NT2/D1 (cell line): Measurements from ENCODE around the gene TBC1D3H.
"Not testable (repeated sequence)": the region's sequence is repeated elsewhere in the genome, so short reads cannot be mapped to it uniquely, and the experiment has no call there.

ENCODE experiments used
- DNase-seq: peaks from one replicate; pipeline ENCODE4 v3.0.0-alpha.2; 2011; ENCODE audit warnings: low read depth, low spot score
- H3K27me3 ChIP-seq: 2 replicates; pipeline ENCODE4 v1.6.0; 2011; ENCODE audit warnings: mild to moderate bottlenecking; ENCODE audit not compliant: insufficient read length, insufficient read depth
- H3K36me3 ChIP-seq: 2 replicates; pipeline ENCODE4 v1.6.1; 2011; ENCODE audit warnings: mild to moderate bottlenecking, low read length, mixed read lengths; ENCODE audit not compliant: insufficient read depth, insufficient read length
- H3K4me1 ChIP-seq: 2 replicates; pipeline ENCODE4 v1.5.1; 2011; ENCODE audit not compliant: insufficient read depth, insufficient read length
- H3K4me3 ChIP-seq: 2 replicates; pipeline ENCODE4 v1.5.1; 2011; ENCODE audit warnings: low read depth; ENCODE audit not compliant: insufficient read length
- H3K9ac ChIP-seq: 2 replicates; pipeline ENCODE4 v1.6.0; 2011; ENCODE audit warnings: low read depth; ENCODE audit not compliant: insufficient read length
- H3K9me3 ChIP-seq: 2 replicates; pipeline ENCODE4 v1.5.1; 2011; ENCODE audit warnings: mild to moderate bottlenecking, low read length; ENCODE audit not compliant: insufficient read depth

TBC1D3H gene

DNA sequence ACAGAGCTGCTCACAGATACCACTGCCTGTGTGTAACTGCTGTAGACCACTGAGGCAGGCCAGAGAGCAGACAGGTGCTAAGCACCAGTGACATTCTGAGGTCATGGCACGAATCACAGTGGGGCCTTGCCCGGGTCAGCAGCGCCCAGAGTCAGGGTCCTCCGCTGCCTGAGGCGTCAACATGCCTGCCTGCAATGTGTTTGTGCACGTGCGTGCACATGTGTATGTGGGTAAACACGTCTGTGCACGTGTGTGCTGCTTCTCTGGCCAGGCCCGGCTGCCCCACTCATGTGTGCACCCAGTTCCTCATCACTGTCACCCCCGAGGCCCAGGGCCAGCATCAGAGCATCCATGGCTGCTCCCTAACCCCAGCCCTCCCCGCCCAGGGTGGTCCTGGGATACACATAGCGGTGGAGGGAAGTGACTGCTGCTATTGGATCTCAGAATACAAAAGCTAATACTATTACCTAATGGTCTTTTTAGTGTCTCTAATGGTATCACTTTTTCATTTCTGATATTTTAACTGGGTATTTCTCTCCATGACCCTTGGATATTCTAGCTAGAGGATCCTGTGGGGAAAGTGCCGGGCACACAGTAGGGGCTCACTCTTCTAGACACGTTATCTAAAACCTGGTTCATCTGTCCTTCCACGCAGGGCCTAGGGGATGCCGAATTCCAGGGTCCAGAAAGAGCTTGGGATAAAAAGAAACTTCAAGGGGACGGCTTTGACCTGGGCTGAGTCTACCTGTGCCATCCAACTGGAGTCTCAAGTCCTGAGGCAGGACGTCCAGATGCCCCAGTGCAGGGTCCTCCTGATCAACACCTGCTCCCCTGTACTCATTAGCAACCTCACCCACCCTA is at the start of gene TBC1D3H:
Gene TBC1D3H, minus strand, starts transcription at position 51 of the 861 bp plus-strand sequence. CDS start 1,540 bp downstream, outside the sequence.
- not testable (repeated sequence) for H3K4me3 ChIP-seq, H3K27me3 ChIP-seq, DNase-seq, H3K9me3 ChIP-seq, H3K4me1 ChIP-seq, H3K36me3 ChIP-seq, H3K9ac ChIP-seq

DNA sequence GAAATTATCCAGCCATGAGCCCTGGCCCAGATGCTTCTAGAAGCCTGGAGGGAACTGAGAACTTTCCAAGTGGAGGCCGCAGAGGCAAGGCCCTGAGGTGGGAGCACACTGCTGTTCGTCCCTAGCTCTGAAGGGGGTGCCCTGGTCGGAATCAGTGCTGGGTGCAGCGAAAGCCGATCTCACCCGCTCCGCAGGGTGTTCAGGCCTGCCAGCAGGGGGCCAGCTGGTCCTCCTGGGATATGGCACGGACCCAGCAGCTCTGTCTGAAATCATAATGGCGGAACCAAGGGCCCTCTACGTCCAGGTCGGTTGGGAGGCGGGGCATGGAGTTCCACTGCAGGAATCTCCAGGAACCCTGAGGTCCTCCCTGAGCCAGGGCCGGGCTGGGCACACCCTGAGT is 40.7 kb upstream of the TBC1D3H start:
- H3K9me3 ChIP-seq, H3K36me3 ChIP-seq, DNase-seq, H3K27me3 ChIP-seq, H3K4me1 ChIP-seq, H3K4me3 ChIP-seq, H3K9ac ChIP-seq: not testable (repeated sequence)

DNA sequence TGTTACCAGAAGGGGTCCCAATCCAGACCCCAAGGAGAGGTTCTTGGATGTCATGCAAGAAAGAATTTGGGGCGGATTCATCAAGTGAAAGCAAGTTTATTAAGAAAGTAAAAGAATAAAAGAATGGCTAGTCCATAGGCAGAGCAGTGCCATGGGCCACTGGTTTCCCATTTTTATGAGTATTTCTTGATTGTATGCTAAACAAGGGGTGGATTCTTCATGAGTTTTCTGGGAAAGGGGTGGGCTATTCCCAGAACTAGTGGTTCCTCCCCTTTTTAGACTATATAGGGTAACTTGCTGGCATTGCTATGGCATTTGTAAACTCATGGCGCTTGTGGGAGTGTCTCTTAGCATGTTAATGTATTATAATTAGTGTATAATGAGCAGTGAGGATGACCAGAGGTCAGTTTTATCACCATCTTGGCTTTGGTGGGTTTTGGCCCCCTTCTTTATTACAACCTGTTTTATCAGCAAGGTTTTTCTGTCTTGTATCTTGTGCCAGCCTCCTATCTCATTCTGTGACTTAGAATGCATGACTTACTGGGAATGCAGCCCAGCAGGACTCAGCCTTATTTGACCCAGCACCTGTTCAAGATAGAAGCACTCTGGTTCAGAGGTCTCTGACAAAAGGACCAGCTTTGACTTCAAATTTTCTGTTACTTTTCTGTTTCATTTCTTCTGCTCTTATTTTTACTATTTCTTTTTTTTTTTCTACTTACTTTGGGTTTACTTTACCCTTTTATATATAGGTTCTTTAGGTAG is 27.1 kb upstream of the TBC1D3H start:
- H3K4me3 ChIP-seq, H3K4me1 ChIP-seq, H3K36me3 ChIP-seq, H3K27me3 ChIP-seq, H3K9me3 ChIP-seq, H3K9ac ChIP-seq, DNase-seq: not testable (repeated sequence)

DNA sequence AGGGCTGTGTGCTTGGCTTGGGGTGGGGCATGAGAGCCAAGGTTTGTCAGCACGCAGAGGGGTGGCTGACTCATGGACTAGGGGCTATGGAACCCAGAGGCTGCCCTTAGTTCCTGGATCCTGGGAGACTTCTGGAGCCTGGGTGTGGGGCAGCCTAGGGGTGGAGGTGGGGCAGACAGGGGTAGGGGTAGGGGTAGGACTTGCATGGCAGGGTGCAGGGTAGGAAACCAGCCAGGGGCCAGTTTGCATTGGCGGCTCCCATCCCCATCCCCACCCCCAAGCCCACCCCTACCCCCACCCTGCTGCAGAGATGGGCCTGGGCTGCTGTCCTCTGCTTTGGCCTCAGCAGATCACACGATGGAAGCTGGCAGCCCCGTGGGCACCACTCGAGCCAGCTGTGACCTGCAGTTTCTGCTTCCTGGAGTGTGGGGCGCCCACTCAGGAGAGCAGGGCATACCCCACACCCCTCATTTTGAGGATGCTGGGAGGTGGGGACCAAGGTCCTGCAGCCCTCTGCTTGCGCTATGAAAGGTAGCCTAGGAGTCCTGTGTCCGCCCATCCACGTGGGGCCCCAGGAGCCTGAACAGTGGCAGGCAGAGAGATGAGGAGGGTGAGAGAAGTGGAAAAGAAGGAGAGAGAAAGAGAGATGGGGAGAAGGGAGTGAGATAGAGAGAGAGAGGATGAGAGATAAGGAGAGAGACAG is 2.9 kb upstream of the TBC1D3H start:
- H3K27me3 ChIP-seq, H3K9ac ChIP-seq, H3K4me3 ChIP-seq: not testable (repeated sequence)

DNA sequence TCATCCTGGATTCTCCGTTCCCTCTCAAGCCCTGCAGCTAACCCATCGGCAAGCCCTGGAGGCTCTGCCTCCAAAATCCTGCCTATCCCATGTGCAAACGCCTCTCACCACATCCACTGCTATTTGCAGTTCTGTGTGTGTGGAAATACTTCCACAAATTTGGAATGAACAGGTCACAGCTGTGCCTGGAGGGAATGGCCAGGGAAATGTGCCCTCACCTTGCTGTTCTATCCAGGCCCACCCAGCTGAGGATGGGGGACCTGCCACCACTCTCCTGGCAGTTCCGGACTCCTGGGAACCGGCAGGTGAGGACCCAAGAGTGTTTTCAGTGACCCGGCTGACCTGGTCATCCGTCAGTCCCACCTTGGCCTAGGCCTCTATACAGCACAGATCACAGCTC is 12.3 kb downstream of the TBC1D3H start:
- H3K36me3 ChIP-seq, DNase-seq, H3K4me3 ChIP-seq: not testable (repeated sequence)

More for the DNA sequence above, 2.9 kb upstream of the TBC1D3H start:
- not testable (repeated sequence) for H3K36me3 ChIP-seq, DNase-seq, H3K9me3 ChIP-seq, H3K4me1 ChIP-seq

DNA sequence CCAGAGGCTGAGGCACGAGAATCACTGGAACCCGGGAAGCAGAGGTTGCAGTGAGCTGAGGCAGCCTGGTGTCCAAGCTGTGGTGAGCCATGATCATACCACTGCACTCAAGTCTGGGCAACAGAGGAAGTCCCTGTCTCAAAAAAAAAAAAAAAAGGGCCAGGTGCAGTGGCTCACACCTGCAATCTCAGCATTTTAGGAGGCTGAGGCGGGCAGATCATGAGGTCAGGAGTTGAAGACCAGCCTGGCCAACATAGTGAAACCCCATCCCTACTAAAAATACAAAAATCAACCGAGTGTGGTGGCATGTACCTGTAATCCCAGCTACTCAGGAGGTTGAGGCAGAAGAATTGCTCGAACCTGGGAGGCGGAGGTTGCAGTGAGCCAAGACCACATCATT is 25.7 kb downstream of the TBC1D3H start:
- H3K27me3 ChIP-seq, DNase-seq, H3K4me3 ChIP-seq, H3K9ac ChIP-seq, H3K4me1 ChIP-seq, H3K9me3 ChIP-seq, H3K36me3 ChIP-seq: not testable (repeated sequence)

More for the DNA sequence above, 12.3 kb downstream of the TBC1D3H start:
- not testable (repeated sequence) for H3K4me1 ChIP-seq, H3K27me3 ChIP-seq, H3K9ac ChIP-seq, H3K9me3 ChIP-seq
